GM18873 (cell line): Measurements from ENCODE around the gene SOWAHC.
"Not testable (repeated sequence)": the region's sequence is repeated elsewhere in the genome, so short reads cannot be mapped to it uniquely, and the experiment has no call there.

Experiments
- ATAC-seq: cut with Tn5 transposase; IDR thresholded peaks from one replicate; pipeline ENCODE4 v1.9.1; 2021; ENCODE audit warnings: mild to moderate bottlenecking, moderate library complexity, moderate number of reproducible peaks; ENCODE audit not compliant: unreplicated experiment, low FRiP score

Gene SOWAHC

GRCh38 chr2:109613922-109614714 is at the start of gene SOWAHC, which contains the start of gene SEPTIN10:
Gene SOWAHC (plus strand): TSS chr2:109614364. CDS start chr2:109614490, 126 bp downstream.
Gene SEPTIN10 (minus strand): TSS chr2:109613966. CDS start chr2:109613827, 139 bp downstream.
- no peak for ATAC-seq

- ATAC-seq, result no peak
Observed at GRCh38 chr2:109575373-109575772, 38.8 kb upstream of the SOWAHC start.

GRCh38 chr2:109577630-109578029 is 36.5 kb upstream of the SOWAHC start:
- ATAC-seq, result not testable (repeated sequence)

GRCh38 chr2:109582928-109583895 is 31.0 kb upstream of the SOWAHC start:
- ATAC-seq, result no peak

- no peak for ATAC-seq
Observed at GRCh38 chr2:109586687-109587086, 27.5 kb upstream of the SOWAHC start.

- no peak for ATAC-seq
Observed at GRCh38 chr2:109591206-109591605, 23.0 kb upstream of the SOWAHC start.

GRCh38 chr2:109592905-109593304 is 21.3 kb upstream of the SOWAHC start:
- no peak for ATAC-seq

- no peak for ATAC-seq
Observed at GRCh38 chr2:109594246-109594885, 19.8 kb upstream of the SOWAHC start.

GRCh38 chr2:109595644-109596043 is 18.5 kb upstream of the SOWAHC start:
- ATAC-seq, result no peak

GRCh38 chr2:109597283-109597682 is 16.9 kb upstream of the SOWAHC start:
- ATAC-seq, result no peak

GRCh38 chr2:109601783-109602182 is 12.4 kb upstream of the SOWAHC start:
- no peak for ATAC-seq

GRCh38 chr2:109602617-109603188 is 11.5 kb upstream of the SOWAHC start:
- no peak for ATAC-seq

- ATAC-seq, result no peak
Observed at GRCh38 chr2:109604597-109604996, 9.6 kb upstream of the SOWAHC start.

GRCh38 chr2:109607766-109608165 is 6.4 kb upstream of the SOWAHC start:
- no peak for ATAC-seq

- no peak for ATAC-seq
Observed at GRCh38 chr2:109609352-109610024, 4.7 kb upstream of the SOWAHC start.

GRCh38 chr2:109611467-109612095 is 2.6 kb upstream of the SOWAHC start:
- ATAC-seq, result no peak

- no peak for ATAC-seq
Observed at GRCh38 chr2:109613081-109613921, 863 bp upstream of the SOWAHC start.
